NCI-H1105 treated with DMSO at 0.1 percent for 48 hours (cell line): ENCODE data around the gene RILPL1.
"Not testable (repeated sequence)": the region's sequence is repeated elsewhere in the genome, so short reads cannot be mapped to it uniquely, and the experiment has no call there.

Experiments
- DNase-seq: peaks from one replicate; lab custom pipeline; 2025; lab: John Stamatoyannopoulos, UW

RILPL1 gene

GRCh38 chr12:123463174-123463573 is 70.3 kb downstream of the RILPL1 start:
- DNase-seq = not testable (repeated sequence)

GRCh38 chr12:123457980-123458779 is 75.3 kb downstream of the RILPL1 start, which contains the start of gene SNRNP35:
Gene SNRNP35, plus strand, starts transcription at chr12:123458139. Its CDS starts 7,402 bp downstream, at chr12:123465541.
- peak; percentile 93 for DNase-seq

- DNase-seq = no peak
Observed at GRCh38 chr12:123453165-123453564, 80.4 kb downstream of the RILPL1 start.

DNA sequence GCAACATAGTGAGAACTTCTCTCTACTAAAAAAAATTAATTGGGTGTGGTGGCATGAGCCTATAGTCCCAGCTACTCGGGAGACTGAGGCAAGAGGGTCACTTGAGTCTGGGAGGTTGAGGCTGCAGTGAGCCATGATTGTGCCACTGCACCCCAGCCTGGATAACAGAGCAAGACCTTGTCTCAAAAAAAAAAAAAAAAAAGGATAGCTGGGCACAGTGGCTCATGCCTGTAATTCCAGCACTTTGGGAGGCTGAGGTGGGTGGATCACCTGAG is 81.3 kb downstream of the RILPL1 start:
- not testable (repeated sequence) for DNase-seq

DNA sequence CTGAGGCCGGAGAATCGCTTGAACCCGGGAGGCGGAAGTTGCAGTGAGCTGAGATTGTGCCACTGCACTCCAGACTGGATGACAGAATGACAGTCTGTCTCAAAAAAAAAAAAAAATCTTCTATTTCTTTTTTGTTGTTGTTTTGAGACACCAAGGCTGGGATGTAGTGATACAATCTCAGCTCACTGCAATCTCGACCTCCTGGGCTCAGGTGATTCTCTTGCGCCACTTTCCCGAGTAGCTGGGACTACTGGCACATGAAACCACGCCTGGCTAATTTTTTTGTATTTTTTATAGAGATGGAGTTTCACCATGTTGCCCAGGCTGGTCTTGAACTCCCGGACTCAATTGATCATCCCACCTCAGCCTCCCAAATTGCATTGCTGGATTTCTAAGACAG is 82.9 kb downstream of the RILPL1 start:
- DNase-seq = no peak

- no peak for DNase-seq
Observed at GRCh38 chr12:123449856-123450255, 83.7 kb downstream of the RILPL1 start.

GRCh38 chr12:123449249-123449733 is 84.2 kb downstream of the RILPL1 start:
- no peak for DNase-seq

DNA sequence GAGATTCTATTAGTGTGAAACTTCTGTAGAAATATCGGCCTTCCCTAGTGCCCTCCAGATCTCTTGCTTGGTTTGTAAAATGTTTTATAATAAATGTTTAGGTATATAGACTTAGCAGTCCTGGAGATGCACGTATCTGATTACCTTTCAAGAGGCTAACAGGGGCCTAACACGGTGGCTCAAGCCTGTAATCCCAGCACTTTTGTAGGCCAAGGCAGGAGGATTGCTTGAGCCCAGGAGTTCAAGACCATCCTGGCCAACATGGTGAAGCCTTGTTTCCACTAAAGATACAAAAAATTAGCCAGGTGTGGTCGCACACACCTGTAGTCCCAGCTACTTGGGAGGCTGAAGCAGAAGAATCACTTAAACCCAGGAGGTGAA is 87.2 kb downstream of the RILPL1 start:
- no peak for DNase-seq

DNA sequence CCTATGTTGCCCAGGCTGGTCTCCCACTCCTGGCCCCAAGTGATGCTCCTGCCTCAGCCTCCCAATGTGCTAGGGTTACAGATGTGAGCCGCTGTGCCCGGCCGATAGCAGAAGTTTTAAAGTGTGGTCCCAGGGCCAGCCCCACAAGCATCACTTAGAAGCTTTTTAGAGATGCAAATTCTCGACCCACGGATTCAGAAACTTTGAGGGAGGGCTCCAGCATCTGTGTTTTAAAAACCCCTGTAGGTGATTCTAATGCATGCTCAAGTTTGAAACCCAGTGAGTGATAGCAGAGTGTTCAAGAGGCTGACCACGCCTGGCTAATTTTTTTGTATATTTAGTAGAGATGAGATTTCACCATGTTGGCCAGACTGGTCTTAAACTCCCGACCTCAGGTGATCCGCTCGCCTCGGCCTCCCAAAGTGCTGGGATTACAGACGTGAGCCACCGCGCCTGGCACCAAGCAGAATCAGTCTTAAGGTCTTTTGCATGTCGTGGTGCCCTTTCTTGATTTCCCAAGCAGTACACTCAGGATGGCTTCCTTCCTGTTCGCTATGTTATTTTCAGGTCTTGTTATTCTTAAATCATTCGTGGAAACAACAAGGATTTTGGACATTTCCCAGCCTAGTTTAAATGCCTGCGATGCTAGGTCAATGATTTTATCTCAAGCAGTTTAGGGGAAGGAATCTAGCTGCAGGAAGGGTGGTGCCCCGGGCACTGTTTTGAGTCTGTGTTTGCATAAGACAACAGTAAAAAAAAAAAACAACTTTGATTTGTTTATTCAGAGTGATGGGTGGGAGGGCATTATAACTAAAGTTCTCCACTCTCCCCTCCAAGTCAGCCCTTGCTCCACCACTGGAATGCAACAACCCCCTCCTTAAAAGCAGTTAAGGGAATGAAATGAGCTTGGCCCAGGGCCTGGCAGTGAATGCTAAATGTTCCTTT is 87.9 kb downstream of the RILPL1 start:
- DNase-seq = no peak

DNA sequence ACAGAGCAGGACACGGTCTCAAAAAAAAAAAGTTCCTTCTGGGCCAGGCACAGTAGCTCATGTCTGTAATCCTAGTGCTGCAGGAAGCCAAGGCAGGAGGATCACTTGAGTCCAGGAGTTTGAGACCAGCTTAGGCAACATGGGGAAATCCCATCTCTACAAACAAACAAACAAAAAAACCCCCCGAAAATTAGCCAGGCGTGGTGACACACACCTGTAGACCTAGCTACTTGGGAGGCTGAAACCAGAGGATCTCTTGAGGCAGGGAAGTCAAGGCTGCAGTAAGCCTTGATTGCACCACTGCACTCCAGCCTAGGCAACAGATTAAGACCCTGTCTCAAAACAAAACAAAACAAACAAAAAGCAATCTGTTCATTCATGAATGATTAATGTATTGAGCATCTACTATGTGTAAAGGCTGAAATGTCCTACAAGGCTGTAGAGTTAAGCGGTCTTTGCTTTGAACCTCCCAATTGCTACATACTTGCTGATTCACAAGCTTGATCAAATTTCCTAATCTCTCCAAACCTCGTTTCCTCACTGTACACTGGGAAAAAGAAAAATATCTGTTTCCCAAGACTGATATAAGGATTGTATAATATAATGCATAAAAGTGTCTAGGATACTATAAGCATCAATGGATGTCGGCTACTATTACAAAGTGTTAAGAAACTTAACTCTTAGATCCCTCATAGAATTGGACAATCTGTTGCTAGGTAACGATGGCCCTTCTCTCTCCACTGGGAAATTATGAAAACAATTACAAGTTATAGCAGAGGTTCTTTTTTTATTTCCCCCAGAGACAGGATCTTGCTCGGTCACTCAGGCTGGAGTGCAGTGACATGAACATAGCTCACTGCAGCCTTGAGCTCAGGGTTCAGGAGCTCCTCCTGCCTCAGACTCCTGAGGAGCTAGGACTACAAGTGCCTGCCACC is 89.2 kb downstream of the RILPL1 start:
- DNase-seq = no peak

DNA sequence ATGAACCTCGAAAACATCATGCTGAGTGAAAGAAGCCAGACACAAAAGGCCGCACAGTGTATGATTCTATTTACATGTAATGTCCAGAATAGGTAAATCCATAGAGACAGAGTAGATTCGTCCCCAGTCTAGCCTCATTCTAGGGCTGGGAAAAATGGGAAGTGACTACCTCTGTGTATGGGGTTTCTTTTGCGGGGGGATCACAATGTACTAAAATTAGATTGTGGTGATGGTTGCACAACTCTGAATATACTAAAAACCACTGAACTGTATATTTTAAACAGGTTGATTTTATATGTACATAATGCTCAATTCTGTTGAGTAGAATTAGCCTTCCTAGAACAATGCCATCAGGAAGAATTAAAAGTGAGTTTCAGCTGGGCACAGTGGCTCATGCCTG is 90.7 kb downstream of the RILPL1 start:
- no peak for DNase-seq

DNA sequence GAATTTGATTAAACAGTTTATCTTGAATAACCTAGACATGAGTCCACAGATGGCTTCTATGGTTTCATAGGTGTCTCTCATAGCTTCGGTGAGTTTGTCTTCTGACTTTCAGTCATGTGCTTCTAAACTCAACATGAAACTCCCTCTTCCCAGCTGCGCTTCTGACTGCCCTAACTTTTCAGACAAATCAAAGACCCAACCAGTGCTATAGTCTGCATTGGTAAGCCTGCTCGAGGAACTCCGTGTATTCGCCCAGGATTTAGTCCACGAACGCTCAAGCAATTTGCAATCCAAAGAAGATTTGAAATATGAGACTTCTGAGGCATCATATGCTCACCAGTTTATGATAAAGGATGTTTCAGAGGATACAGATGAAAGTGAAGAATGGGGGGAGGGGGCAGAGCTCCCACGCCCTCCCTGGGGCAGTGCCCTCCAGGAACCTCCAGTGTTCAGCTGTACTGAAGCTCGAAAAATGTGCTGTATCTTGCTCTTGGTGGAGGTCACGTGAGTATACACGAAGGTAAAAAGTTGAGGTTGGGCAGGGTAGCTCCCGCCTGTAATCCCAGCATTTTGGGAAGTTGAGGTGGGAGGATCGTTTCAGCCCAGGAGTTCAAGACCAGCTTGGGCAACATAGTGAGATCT is 91.9 kb downstream of the RILPL1 start:
- DNase-seq = no peak

DNA sequence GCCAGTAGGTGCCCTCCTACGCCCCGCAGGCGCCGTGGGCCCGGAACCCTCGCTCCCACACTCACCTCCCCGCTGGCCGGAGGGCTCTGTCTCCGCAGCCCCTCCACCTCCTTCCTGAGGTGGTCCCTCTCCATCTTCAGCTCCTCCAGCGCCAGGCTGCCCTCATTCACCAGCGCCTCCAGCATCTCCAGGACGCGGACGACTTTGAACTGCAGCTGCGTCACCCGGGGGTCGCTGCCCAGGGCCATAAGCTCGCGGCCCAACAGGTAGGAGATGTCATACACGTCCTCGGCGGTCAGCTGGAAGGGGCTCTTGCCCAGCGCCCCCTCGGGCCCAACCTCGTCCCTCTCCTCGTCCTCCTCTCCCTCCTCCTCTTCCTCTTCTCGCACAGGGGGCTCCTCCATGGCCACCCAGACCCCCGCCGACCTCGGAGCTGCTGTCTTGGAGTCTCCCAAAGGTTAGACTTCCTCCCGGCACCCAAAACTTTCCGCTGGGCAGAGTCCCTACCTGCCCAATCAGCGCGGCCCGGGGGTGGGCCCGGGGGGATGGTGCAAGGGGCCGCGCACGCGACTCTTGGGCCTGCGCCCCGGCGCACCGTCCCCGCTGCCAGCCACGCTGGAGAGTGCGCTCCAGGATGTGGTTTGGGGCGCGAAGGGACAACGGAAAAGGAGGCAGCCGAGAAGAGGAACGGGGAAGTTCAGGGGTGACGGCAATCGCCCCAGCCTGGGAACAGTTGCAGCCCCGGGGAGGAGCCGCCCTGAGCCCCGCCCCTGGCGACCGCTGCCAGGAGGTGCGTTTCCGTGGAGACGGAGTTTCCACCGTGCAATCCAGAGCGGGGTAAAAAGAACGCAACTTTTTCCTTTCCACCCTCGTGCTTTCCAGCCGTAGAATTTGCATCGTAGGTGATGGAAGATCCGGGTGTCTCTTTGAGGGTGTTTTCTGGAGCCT is 97.2 kb downstream of the RILPL1 start, which contains the start of gene RILPL2:
TSS of gene RILPL2 (minus strand) at position 668 of the 948 bp plus-strand sequence. CDS start at position 404, 264 bp downstream.
- DNase-seq = peak; percentile 57

- no peak for DNase-seq
Observed at GRCh38 chr12:123435636-123436016, 97.9 kb downstream of the RILPL1 start.

DNA sequence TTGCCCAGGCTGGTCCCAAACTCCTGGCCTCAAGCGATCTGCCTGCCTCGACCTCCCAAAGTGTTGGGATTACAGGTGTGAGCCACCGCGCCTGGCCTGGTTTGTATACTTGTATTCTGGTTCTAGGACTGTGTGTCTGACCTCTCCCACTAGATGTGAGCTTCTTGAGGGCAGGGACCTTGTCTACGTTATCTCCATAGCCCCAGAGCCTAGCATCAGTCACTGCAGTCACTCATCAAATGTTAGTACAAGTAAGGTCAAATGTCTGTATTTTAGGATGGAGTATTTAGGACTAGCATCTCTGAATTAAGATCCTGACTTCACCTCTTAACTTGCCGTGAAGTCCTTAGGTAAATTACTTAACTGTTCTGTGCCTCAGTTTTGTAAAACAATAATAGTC is 99.9 kb downstream of the RILPL1 start:
- no peak for DNase-seq

- DNase-seq = not testable (repeated sequence)
Observed at GRCh38 chr12:123431951-123432817, 101.3 kb downstream of the RILPL1 start.

DNA sequence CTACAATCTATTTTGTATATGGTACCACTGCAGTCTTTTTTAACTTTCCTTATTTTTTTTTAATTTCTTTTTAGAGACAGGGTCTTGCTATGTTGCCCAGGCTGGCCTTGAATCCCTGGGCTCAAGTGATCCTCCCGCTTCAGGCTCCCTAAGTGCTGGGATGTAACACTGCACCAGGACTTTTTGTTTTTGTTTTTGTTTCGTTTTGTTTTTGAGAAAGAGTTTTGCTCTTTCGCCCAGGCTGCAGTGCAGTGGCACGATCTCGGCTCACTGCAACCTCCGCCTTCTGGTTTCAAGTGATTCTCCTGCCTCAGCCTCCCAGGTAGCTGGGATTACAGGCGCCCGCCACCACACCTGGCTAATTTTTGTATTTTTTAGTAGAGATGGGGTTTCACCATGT is 104.4 kb downstream of the RILPL1 start:
- not testable (repeated sequence) for DNase-seq

- DNase-seq = no peak
Observed at GRCh38 chr12:123428591-123428990, 104.9 kb downstream of the RILPL1 start.
